ENCODE results near the gene PLCB2.

Gene PLCB2

GRCh38 chr15:40255033-40255432 lies 52.7 kb downstream of the PLCB2 start:
- no peak for DNase-seq
- H3K4me1 ChIP-seq (ENCODE audit: control extremely low read depth in 1 of 4, control insufficient read depth in 4 of 4, insufficient read depth in 4 of 4, low read length in 3 of 4): peaks cover 0 to 17% (median 16%) of the 10 kb centered on the region in 4 experiments
- WGBS (ENCODE audit: insufficient coverage): 97% methylated on average over 4 of the region's 4 CpGs
- no peaks in the 10 kb centered on the region for H3K9me3 ChIP-seq (ENCODE audit: control extremely low read depth in 1 of 5, control insufficient read depth in 4 of 5, insufficient read depth in 2 of 5, low read depth in 1 of 5, low read length in 4 of 5)
- no peaks in the 10 kb centered on the region for H3K36me3 ChIP-seq (ENCODE audit: control insufficient read depth in 4 of 4, insufficient read depth in 4 of 4, low read length in 3 of 4)
- CTCF ChIA-PET: interaction anchor here (0.7 to 3.1 kb wide), 11 partner anchors 8 to 38 kb away, joined by 3 to 33 read pairs (median 4); no protein-coding TSS in a partner anchor
- no peak overlapping the region for H3K4me3 ChIP-seq (ENCODE audit: control insufficient read depth in 1 of 7, extremely low read depth in 1 of 7, insufficient read depth in 4 of 7, low read depth in 2 of 7, low read length in 6 of 7)
- H3K27ac ChIP-seq (ENCODE audit: insufficient read depth in 1 of 2, low read depth in 1 of 2, low read length in 2 of 2, poor library complexity in 1 of 2, severe bottlenecking in 2 of 2): no peak overlapping the region
- peaks cover 0 to 39% (median 13%) of the 10 kb centered on the region in 5 experiments for H3K27me3 ChIP-seq (replicated peaks in 2 of 5; ENCODE audit: control insufficient read depth in 4 of 5, insufficient read depth in 5 of 5, low read length in 4 of 5)
- POLR2A ChIA-PET: no interaction called here

GRCh38 chr15:40254452-40254851 lies 53.3 kb downstream of the PLCB2 start:
- no peaks in the 10 kb centered on the region for H3K9me3 ChIP-seq (ENCODE audit: control extremely low read depth in 1 of 5, control insufficient read depth in 4 of 5, insufficient read depth in 2 of 5, low read depth in 1 of 5, low read length in 4 of 5)
- CTCF ChIA-PET: interaction anchor here (0.7 to 3.1 kb wide), 11 partner anchors 8 to 37 kb away, joined by 3 to 33 read pairs (median 4); no protein-coding TSS in a partner anchor
- H3K27me3 ChIP-seq (replicated peaks in 2 of 5; ENCODE audit: control insufficient read depth in 4 of 5, insufficient read depth in 5 of 5, low read length in 4 of 5): peaks cover 0 to 40% (median 13%) of the 10 kb centered on the region in 5 experiments
- POLR2A ChIA-PET: interaction anchor here (0.5 kb wide), 1 partner anchor 148 kb away, joined by 3 read pairs; no protein-coding TSS in a partner anchor
- no peaks in the 10 kb centered on the region for H3K36me3 ChIP-seq (ENCODE audit: control insufficient read depth in 4 of 4, insufficient read depth in 4 of 4, low read length in 3 of 4)
- WGBS (ENCODE audit: insufficient coverage): 89% methylated on average over 2 of the region's 3 CpGs
- H3K4me3 ChIP-seq (ENCODE audit: control insufficient read depth in 1 of 7, extremely low read depth in 1 of 7, insufficient read depth in 4 of 7, low read depth in 2 of 7, low read length in 6 of 7): no peak overlapping the region
- DNase-seq: no peak
- H3K4me1 ChIP-seq (ENCODE audit: control extremely low read depth in 1 of 4, control insufficient read depth in 4 of 4, insufficient read depth in 4 of 4, low read length in 3 of 4): peaks cover 0 to 22% (median 16%) of the 10 kb centered on the region in 4 experiments
- no peak overlapping the region for H3K27ac ChIP-seq (ENCODE audit: insufficient read depth in 1 of 2, low read depth in 1 of 2, low read length in 2 of 2, poor library complexity in 1 of 2, severe bottlenecking in 2 of 2)

GRCh38 chr15:40253167-40253790 lies 54.5 kb downstream of the PLCB2 start:
- no peak for DNase-seq
- POLR2A ChIA-PET: interaction anchor here (0.6 kb wide), 1 partner anchor 27 kb away, joined by 3 read pairs; no protein-coding TSS in a partner anchor
- H3K27me3 ChIP-seq (replicated peaks in 2 of 5; ENCODE audit: control insufficient read depth in 4 of 5, insufficient read depth in 5 of 5, low read length in 4 of 5): peaks cover 0 to 40% (median 13%) of the 10 kb centered on the region in 5 experiments
- peaks cover 0 to 23% (median 14%) of the 10 kb centered on the region in 4 experiments for H3K4me1 ChIP-seq (ENCODE audit: control extremely low read depth in 1 of 4, control insufficient read depth in 4 of 4, insufficient read depth in 4 of 4, low read length in 3 of 4)
- H3K9me3 ChIP-seq (ENCODE audit: control extremely low read depth in 1 of 5, control insufficient read depth in 4 of 5, insufficient read depth in 2 of 5, low read depth in 1 of 5, low read length in 4 of 5): no peaks in the 10 kb centered on the region
- WGBS (ENCODE audit: insufficient coverage): 40% methylated on average over 13 of the region's 28 CpGs
- no peaks in the 10 kb centered on the region for H3K36me3 ChIP-seq (ENCODE audit: control insufficient read depth in 4 of 4, insufficient read depth in 4 of 4, low read length in 3 of 4)
- CTCF ChIA-PET: interaction anchor here (1.3 to 3.1 kb wide), 4 partner anchors 8 to 30 kb away, joined by 3 to 33 read pairs (median 4); partner anchors contain the start of gene PAK6
- H3K27ac ChIP-seq (ENCODE audit: insufficient read depth in 1 of 2, low read depth in 1 of 2, low read length in 2 of 2, poor library complexity in 1 of 2, severe bottlenecking in 2 of 2): no peak overlapping the region
- peak overlapping the region; percentile 39 to 81 (median 61) for H3K4me3 ChIP-seq (ENCODE audit: control insufficient read depth in 1 of 7, extremely low read depth in 1 of 7, insufficient read depth in 4 of 7, low read depth in 2 of 7, low read length in 6 of 7)

GRCh38 chr15:40252438-40253166 lies 55.1 kb downstream of the PLCB2 start:
- Histone ChIP-seq H3K4me1 (ENCODE audit: control extremely low read depth in 1 of 4, control insufficient read depth in 4 of 4, insufficient read depth in 4 of 4, low read length in 3 of 4) (peaks cover 0 to 23% (median 14%) of the 10 kb centered on the region in 4 experiments), H3K27ac (ENCODE audit: insufficient read depth in 1 of 2, low read depth in 1 of 2, low read length in 2 of 2, poor library complexity in 1 of 2, severe bottlenecking in 2 of 2) (no peak overlapping the region), H3K4me3 (ENCODE audit: control insufficient read depth in 1 of 7, extremely low read depth in 1 of 7, insufficient read depth in 4 of 7, low read depth in 2 of 7, low read length in 6 of 7) (peak overlapping the region; percentile 39 to 81 (median 61)), H3K27me3 (replicated peaks in 2 of 5; ENCODE audit: control insufficient read depth in 4 of 5, insufficient read depth in 5 of 5, low read length in 4 of 5) (peaks cover 0 to 40% (median 13%) of the 10 kb centered on the region in 5 experiments), H3K9me3 (ENCODE audit: control extremely low read depth in 1 of 5, control insufficient read depth in 4 of 5, insufficient read depth in 2 of 5, low read depth in 1 of 5, low read length in 4 of 5) (no peaks in the 10 kb centered on the region), H3K36me3 (ENCODE audit: control insufficient read depth in 4 of 4, insufficient read depth in 4 of 4, low read length in 3 of 4) (no peaks in the 10 kb centered on the region)
- POLR2A ChIA-PET: interaction anchor here (0.6 kb wide), 1 partner anchor 1801 kb away, joined by 3 read pairs; no protein-coding TSS in a partner anchor
- peak in 2 of 3 donors; percentile 23 to 48 for DNase-seq
- WGBS (ENCODE audit: insufficient coverage): 1% methylated on average over 74 of the region's 82 CpGs
- CTCF ChIA-PET: interaction anchor here (1.1 to 1.4 kb wide), 2 partner anchors 14 to 15 kb away, joined by 3 to 4 read pairs; partner anchors contain the start of gene PAK6

- 30% methylated on average over 4 of the region's 27 CpGs for WGBS (ENCODE audit: insufficient coverage)
- CTCF ChIA-PET: interaction anchor here (1.1 to 1.4 kb wide), 2 partner anchors 14 to 16 kb away, joined by 3 to 4 read pairs; partner anchors contain the start of gene PAK6
These were observed 55.6 kb downstream of the PLCB2 start for GRCh38 chr15:40252141-40252437.

GRCh38 chr15:40251486-40252140 lies 56.1 kb downstream of the PLCB2 start:
- Histone ChIP-seq H3K27ac (ENCODE audit: insufficient read depth in 1 of 2, low read depth in 1 of 2, low read length in 2 of 2, poor library complexity in 1 of 2, severe bottlenecking in 2 of 2) (no peak overlapping the region), H3K4me3 (ENCODE audit: control insufficient read depth in 1 of 7, extremely low read depth in 1 of 7, insufficient read depth in 4 of 7, low read depth in 2 of 7, low read length in 6 of 7) (peak overlapping the region in 1 of 7 experiments; percentile 70), H3K27me3 (replicated peaks in 2 of 5; ENCODE audit: control insufficient read depth in 4 of 5, insufficient read depth in 5 of 5, low read length in 4 of 5) (peaks cover 0 to 40% (median 13%) of the 10 kb centered on the region in 5 experiments), H3K36me3 (ENCODE audit: control insufficient read depth in 4 of 4, insufficient read depth in 4 of 4, low read length in 3 of 4) (no peaks in the 10 kb centered on the region), H3K9me3 (ENCODE audit: control extremely low read depth in 1 of 5, control insufficient read depth in 4 of 5, insufficient read depth in 2 of 5, low read depth in 1 of 5, low read length in 4 of 5) (no peaks in the 10 kb centered on the region), H3K4me1 (ENCODE audit: control extremely low read depth in 1 of 4, control insufficient read depth in 4 of 4, insufficient read depth in 4 of 4, low read length in 3 of 4) (peaks cover 0 to 23% (median 14%) of the 10 kb centered on the region in 4 experiments)
- WGBS (ENCODE audit: insufficient coverage): 97% methylated on average over 10 of the region's 10 CpGs
- ChIA-PET POLR2A (no interaction called here), CTCF (interaction anchor here (1.1 to 5.5 kb wide), 3 partner anchors 13 to 23 kb away, joined by 3 to 50 read pairs (median 6); partner anchors contain the start of gene PAK6)
- no peak for DNase-seq

More at GRCh38 chr15:40252141-40252437, 55.6 kb downstream of the PLCB2 start:
- no peak for DNase-seq
- peak overlapping the region in 5 of 7 experiments; percentile 55 to 81 (median 70) for H3K4me3 ChIP-seq (ENCODE audit: control insufficient read depth in 1 of 7, extremely low read depth in 1 of 7, insufficient read depth in 4 of 7, low read depth in 2 of 7, low read length in 6 of 7)
- H3K9me3 ChIP-seq (ENCODE audit: control extremely low read depth in 1 of 5, control insufficient read depth in 4 of 5, insufficient read depth in 2 of 5, low read depth in 1 of 5, low read length in 4 of 5): no peaks in the 10 kb centered on the region
- H3K27ac ChIP-seq (ENCODE audit: insufficient read depth in 1 of 2, low read depth in 1 of 2, low read length in 2 of 2, poor library complexity in 1 of 2, severe bottlenecking in 2 of 2): no peak overlapping the region
- no peaks in the 10 kb centered on the region for H3K36me3 ChIP-seq (ENCODE audit: control insufficient read depth in 4 of 4, insufficient read depth in 4 of 4, low read length in 3 of 4)
- H3K4me1 ChIP-seq (ENCODE audit: control extremely low read depth in 1 of 4, control insufficient read depth in 4 of 4, insufficient read depth in 4 of 4, low read length in 3 of 4): peaks cover 0 to 23% (median 14%) of the 10 kb centered on the region in 4 experiments
- peaks cover 0 to 40% (median 13%) of the 10 kb centered on the region in 5 experiments for H3K27me3 ChIP-seq (replicated peaks in 2 of 5; ENCODE audit: control insufficient read depth in 4 of 5, insufficient read depth in 5 of 5, low read length in 4 of 5)
- POLR2A ChIA-PET: interaction anchor here (0.6 kb wide), 1 partner anchor 1801 kb away, joined by 3 read pairs; no protein-coding TSS in a partner anchor
